Erythroblast (primary cell): ENCODE data around the gene ELL.

Experiments used
- GATA1 ChIP-seq: IDR thresholded peaks from 2 replicates; pipeline ENCODE4 v1.6.1; 2011; ENCODE audit warnings: low read depth, mild to moderate bottlenecking, control low read depth, low read length, moderate library complexity
- POLR2A ChIP-seq: IDR thresholded peaks from 2 replicates; pipeline ENCODE4 v1.6.1; 2011; ENCODE audit warnings: mild to moderate bottlenecking, low read length

GRCh38 chr19:18467978-18468377, 53.9 kb downstream of the ELL start:
- TF ChIP-seq POLR2A (no peak), GATA1 (no peak)
